NCI-H2196 (cell line): ENCODE results near the gene WWC2.

Source experiments
- DNase-seq: peaks from one replicate; lab custom pipeline; 2025; ENCODE audit not compliant: unreplicated experiment; lab: John Stamatoyannopoulos, UW

WWC2 gene

DNA sequence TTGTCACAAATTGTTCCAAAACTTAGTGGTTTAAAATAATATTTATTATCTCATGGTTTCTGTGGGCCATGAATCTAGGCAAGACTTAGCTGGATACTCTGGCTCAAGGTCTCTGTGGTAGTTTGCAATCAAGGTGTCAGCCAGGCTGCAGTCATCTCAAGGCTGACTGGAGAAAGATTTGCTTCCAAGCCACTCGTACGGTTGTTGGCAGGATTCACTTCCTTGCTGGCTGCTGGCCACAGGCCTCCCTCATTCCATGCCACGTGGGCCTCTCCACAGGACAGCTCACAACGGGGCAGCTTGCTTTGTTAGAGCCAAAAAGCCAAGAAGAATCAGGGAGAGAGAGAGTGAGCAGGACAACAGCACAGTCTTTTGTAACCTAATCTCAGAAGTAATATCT, 101.4 kb downstream of the WWC2 start:
- DNase-seq: peak; percentile 25

GRCh38 chr4:183201331-183201730, 102.3 kb downstream of the WWC2 start:
- no peak for DNase-seq

DNA sequence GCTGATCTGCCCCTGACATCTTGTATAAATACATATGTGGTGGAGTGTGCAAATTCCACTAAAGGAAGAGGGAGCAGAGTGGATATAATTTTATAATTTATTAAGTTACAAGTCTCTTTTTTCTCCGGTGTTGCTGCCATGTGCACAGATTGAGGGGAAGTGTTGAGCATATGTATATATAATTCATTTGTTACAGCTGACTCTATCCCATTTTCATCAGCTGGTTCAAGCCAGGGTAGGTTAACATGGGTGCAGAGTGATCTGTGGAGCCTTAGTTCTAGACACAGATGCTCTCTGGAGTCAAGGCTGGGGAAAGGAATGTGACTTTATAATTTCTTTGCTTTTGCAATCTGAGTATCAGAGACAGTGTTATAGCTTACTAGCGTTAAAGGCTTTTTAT, 103.5 kb downstream of the WWC2 start:
- DNase-seq: no peak

DNA sequence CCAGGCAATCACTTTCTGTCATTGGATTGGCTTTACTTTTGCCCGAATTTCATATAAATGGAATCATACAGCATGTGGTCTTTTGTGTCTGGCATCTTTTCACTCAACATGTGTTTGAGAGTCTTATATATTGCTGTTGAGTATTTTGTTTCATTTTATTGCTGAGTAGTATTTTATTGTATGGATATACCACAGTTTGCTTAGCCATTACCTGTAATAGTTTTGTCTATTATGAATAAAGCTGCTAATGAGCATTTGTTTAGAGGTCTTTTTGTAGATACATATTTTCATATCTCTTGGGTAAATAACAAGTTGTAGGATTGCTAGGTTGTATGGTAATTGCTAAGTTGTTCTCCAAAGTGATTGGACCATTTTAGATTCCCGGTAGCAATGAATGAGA, 105.7 kb downstream of the WWC2 start:
- DNase-seq: no peak

GRCh38 chr4:183205193-183205592, 106.1 kb downstream of the WWC2 start:
- no peak for DNase-seq

- DNase-seq: no peak
Observed at GRCh38 chr4:183205709-183206108, 106.7 kb downstream of the WWC2 start.

- no peak for DNase-seq
Observed at GRCh38 chr4:183211533-183211932, 112.5 kb downstream of the WWC2 start.

GRCh38 chr4:183213996-183214395, 114.9 kb downstream of the WWC2 start:
- DNase-seq: no peak

GRCh38 chr4:183214912-183215488, 115.9 kb downstream of the WWC2 start:
- DNase-seq: no peak

GRCh38 chr4:183220236-183220635, 121.2 kb downstream of the WWC2 start:
- no peak for DNase-seq

DNA sequence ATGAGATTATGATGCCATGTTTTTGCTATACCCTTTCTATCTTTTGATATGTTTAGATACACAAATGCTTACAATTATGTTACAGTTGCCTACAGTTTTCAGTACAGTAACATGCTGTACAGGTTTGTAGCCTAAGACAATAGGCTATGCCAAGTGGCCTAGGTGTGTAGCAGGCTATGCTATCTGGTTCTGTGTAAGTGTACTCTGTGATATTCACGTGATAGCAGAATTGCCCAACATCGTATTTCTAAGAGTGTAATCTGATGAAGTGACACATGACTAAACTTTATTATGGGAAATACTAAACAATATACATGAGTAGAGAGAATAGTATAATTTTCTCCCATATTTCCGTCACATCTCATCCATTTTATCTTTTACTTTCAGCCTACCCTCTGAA, 124.0 kb downstream of the WWC2 start:
- DNase-seq: no peak

DNA sequence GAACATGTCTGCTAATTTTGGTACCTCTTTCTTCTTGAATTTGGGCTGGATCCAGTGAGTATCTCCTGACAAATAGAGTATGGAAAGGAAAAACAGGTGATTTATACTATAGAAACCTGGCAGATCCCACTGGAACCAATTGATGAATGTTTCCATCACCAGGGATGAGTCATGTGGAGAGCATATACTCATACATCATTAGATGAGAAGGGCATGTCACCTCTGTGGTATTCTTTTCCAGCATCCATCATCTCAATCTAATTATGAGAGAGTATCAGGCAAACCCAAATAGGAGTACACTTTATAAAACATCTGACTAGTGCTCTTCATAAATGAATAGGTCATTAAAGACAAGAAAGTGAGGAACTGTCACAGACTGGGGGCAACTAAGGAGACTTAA, 130.3 kb downstream of the WWC2 start:
- DNase-seq: no peak

GRCh38 chr4:183240581-183241321, 141.7 kb downstream of the WWC2 start:
- no peak for DNase-seq

DNA sequence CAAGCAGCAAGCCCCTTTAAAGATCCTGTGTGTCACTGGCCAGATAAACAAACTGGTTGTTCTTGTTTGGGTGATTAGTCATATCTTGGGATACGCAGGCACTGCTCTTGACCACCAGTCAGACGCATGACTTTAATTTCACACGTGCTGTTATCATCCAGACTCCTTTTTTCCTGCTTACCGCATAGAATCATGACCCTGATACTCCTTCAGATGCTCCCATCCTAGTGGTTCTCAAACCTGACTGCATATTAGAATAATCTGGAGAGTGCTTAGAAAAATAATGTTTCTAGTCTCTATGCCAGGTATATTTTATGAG, 142.2 kb downstream of the WWC2 start:
- DNase-seq: no peak

GRCh38 chr4:183241721-183242151, 142.7 kb downstream of the WWC2 start:
- no peak for DNase-seq

GRCh38 chr4:183242291-183242690, 143.2 kb downstream of the WWC2 start:
- DNase-seq: no peak

- no peak for DNase-seq
Observed at GRCh38 chr4:183244019-183244418, 145.0 kb downstream of the WWC2 start.

DNA sequence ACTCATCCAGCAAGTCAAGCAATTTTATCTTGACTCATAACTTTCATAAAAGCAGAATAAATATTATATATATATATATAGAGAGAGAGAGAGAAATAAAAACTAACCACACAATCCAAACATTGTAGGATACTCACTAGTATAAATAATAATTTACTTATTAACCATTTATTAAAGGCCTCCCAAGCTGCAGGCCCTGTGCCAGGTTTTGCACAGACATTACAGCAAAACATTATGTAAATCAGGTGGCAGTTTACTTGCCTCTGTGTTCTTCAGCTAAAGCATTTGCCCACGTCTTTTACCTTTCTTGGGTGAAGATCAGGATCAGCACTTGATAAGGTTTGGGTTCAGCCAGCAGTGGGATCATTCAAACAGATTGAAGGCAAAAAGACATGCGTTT, 145.4 kb downstream of the WWC2 start:
- no peak for DNase-seq

- DNase-seq: no peak
Observed at GRCh38 chr4:183248201-183248600, 149.1 kb downstream of the WWC2 start.

DNA sequence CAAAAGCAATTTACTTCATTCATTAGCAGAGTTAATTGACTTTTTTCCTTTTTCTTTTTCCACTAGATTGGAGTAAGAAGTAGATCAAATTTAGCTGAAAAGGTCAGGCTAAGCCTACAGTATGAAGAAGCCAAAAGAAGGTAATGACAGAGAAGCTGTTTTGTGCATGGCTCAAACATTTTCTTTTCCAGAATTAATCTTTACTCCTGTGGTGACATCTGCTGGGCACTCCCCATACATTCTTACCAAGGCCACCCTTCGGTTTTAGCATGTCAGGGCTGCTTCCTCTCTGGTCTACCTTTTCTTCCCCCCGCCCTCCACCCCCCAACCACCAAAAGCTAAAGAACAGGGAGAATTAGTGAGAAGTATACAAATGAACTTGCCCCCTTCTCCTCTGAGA, 150.8 kb downstream of the WWC2 start:
- DNase-seq: peak; percentile 11

DNA sequence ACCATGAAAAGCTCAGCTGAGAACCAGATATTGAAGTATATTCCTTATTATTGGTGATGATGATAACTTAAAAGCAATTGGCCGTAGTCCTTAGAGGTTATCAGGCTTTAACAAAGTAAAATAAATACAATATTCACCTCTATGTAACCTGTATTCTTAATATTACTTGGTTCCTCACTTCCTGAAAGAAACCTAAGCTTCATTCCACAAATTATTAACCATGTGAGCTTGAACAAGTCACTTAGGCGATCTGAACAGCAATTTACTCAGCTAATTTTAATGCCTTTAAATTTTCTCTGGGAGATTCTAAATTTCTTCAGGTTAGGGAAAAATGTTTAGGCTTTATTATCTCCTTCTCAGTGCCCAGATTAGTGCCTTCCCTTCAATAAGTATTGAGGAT, 151.8 kb downstream of the WWC2 start:
- no peak for DNase-seq

DNA sequence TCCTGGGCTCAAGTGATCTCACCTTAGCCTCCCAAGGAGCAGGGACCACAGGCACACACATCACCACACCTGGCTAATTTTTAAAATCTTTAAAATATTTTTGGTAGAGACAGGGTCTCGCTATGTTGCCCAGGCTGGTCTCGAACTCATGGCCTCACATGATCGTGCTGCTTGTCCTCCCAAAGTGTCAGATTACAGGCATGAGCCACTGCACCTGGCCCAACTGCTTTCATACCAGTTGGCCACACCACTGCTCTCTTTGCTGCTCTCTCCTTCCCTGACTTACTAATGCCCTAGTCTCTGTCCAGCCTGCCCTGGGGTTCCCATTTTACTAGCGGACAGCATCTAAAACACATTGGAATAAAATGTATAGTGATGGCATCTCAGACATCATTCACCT, 153.9 kb downstream of the WWC2 start:
- DNase-seq: no peak

DNA sequence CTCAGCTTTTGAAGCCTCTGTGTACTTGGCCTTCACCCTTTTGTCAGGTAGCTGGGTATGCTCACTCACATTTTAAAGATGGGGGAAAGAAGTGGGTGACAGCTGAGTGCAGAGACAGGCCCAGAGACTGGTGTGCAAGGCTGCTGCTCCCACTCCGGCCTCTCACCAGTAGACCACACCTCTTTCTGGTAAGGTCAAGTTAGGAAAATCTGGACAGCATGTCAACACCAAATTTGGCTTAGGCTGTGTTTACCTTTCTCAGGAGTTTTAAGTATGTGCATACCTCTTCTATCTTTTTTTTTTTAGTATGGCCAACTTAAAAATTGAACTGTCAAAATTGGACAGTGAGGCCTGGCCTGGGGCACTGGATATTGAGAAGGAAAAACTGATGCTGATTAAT, 154.4 kb downstream of the WWC2 start:
- DNase-seq: no peak
